GM18526 (cell line): ENCODE measurements around the gene FXYD3.

Experiments used
- POLR2A ChIP-seq: IDR thresholded peaks from 3 replicates; pipeline ENCODE4 v1.6.1; 2011; ENCODE audit not compliant: insufficient read length; ENCODE audit errors: extremely low read depth

Gene FXYD3

DNA sequence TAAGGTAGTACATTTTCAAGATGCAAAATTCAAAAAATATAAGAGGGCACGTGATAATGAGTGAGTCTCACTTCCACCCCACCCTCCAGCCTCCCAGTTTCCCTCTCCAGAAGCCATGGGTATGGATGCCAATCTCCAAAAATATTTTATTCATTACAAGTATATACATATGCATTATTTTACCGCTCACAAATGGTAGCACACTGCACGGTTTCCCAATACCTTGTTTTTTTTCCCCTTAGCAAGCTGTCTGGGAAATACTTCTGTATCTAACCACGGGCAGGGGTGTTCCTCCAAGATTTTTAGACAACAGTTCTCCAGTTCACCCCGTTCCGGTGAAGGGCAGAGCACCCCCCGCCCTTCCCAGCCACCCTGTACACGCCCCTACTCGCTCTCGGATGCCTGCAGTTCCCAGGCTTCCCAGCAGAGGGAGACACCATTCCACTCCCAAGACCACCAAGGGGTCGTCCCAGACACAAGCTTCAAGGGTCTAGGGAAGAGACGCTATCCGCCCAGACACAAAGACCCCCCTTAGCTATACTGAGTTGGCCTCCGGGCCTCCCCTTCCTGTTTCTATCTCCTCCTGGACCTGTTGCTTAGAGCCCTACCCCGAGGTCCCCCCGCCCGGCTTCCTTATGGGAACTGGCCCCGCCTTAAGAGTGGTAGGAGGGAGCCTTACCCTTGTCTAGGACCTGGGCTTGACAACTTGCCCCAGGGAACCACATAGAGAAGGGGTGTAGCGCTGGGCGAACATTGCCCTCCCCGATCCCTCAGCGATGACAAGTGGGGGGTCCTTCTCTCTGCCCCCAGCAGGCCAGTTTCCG lies 1.1 kb upstream of the FXYD3 start:
- TF ChIP-seq POLR2A, result no peak

DNA sequence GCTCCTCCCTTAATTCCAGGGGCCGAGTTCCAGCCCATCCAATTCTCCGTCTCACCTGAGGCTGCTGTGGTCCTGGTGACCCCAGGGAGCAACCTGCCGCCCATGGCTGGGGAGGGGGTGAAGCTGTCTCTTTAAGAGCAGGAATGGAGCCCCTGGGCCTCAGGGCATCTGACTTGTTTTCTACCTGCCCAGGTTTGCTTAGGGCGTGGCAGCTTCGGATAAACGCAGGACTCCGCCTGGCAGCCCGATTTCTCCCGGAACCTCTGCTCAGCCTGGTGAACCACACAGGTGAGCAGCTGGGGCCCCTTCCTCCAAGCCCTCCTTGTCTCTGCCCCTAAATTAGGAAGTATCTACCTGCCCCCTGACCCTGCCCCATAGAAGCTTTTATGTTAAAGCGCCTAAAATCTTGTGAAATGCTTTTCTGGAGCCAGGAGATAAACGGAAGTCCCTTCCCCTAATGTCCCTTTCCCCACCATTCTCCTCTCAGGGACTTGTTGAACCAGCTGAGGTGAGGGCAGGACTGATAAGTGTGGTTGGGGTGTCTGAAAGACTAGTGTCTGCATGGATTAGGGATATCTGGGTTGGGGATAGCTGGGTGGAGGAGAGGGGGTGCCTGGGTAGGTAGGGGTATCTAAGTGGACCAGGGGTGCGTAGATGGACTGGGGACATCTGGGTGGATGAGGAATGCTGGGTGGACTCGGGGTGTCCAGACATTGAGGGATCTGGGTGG lies 614 bp downstream of the FXYD3 start:
- TF ChIP-seq POLR2A, result no peak

DNA sequence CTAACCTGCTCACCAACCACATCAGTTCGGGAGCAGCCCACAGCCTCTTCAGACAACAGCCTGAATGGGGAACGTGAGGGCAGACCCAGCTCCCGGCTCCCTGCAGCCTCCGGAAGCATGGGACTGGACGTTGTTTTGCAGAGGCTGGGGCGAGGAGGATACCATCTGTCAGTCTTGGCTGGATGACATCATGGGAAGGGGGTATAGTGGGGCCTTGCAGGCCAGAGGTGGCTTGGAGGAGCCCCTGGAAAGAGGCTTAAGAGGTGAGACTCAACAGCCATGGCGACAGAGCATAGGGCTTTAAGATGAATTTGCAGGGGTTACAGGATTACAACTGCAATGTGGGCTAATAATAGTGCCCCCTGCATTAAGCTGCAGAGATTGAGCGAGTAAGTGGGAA lies 1.5 kb downstream of the FXYD3 start:
- no peak for TF ChIP-seq POLR2A

DNA sequence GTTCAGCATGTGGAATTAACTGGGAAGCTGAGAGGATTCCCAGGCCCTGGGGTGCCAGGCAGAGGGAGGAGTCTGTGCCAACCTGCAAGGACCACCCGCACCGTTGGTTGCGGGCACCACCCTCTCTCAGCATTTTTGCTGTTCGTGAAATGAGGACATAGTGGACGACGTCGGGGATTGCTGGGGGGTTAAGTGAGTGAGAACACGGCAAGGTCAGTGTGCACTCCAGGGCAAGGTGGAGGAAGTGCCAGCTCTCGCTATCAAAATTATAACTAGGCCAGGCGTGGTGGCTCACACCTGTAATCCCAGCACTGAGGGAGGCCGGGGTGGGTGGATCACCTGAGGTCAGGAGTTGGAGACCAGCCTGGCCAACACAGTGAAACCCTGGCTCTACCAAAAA lies 2.2 kb downstream of the FXYD3 start:
- no peak for TF ChIP-seq POLR2A

DNA sequence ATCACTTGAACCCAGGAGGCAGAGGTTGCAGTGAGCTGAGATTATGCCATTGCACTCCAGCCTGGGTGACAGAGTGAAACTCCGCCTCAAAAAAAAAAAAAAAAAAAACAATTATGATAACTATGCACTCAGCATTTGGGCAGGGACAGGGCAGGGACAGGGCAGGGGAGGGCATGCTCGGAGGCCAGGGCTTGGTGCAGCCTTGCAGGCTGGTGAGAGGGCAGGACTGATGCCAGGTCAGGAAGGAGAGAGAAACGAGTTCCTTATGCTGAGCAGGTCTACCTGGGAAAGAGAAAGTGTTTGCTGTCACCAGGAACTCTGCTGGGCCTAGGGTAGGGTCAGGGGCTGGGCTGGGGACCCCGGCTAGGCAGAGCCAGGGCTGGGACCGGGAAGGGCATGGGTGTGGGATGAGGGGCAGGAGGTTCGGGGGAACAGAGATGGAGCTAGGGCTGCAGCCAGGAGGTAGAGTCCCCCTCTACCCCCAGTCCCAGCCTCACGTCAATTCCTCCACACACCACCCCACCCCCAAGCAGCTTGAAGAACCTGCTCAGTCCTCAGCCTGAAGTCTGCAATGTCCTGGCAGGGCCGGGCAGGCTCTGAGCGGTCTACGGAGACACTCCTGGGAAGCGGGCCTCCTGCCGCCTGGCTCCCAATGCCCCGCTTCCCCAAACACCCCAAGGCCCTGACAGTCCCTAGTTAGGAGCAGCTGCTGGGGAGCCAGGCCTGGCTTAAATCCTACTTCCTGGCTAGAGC lies 2.8 kb downstream of the FXYD3 start:
- no peak for TF ChIP-seq POLR2A

DNA sequence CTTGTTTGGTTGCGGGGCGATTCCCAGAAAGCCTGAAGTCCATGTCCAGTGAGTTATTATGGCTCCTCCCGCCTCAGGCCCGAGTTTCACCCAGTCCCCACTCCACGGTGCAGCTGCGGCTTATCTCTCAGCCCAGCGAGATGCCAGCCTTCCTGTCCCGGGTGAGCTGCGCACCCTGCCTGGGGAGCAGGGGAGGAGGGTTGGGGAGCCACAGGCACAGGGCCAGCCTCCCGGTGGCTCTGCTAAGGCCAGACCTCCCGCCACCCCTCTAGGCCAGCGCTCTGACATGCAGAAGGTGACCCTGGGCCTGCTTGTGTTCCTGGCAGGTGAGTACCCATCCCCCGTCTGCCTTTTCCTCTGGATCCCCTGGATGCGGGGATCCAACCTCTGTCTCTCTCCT lies 3.5 kb downstream of the FXYD3 start:
- TF ChIP-seq POLR2A, result no peak

DNA sequence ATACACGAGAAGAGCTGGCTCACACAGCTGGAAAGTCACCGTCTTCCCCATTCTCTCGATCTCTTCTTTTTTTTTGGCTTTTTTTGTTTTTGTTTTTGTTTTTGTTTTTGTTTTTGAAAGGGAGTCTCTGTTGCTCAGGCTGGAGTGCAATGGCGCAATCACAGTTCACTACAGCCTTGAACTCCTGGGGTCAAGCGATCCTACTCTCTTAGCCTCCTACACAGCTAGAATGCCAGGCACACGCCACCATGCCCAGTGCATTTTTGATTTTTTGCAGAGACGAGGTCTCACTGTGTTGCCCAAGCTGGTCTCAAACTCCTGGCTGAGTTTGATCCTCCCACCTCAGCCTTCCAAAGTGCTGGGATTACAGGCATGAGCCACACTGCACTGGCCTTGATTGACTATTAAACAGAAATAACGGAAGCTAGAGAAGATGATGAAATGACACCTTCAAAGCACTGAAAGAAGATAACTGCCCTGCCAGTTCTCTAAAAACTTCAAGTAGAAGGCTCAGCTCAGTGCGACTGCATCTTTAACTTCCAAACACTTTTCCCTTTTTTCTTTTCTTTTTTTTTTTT lies 4.0 kb downstream of the FXYD3 start:
- TF ChIP-seq POLR2A, result no peak

DNA sequence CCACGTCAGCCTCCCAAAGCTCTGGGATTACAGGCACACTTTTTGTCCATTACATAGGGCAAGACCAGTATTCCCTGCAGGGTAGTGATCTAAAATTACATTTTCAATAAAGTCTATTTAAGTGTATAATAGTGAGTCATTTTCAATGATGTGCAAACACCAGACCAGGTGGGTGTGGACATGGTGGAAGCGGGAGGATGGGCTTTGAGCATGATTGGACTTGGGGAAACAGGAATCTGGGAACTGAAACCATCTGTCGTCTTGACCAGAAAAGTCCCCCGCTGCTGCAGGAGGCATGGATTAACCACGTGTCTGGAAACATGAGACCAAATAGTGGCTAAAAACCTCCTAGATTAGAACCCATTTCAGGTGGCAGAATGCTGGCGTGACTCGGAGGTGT lies 4.9 kb downstream of the FXYD3 start:
- no peak for TF ChIP-seq POLR2A

DNA sequence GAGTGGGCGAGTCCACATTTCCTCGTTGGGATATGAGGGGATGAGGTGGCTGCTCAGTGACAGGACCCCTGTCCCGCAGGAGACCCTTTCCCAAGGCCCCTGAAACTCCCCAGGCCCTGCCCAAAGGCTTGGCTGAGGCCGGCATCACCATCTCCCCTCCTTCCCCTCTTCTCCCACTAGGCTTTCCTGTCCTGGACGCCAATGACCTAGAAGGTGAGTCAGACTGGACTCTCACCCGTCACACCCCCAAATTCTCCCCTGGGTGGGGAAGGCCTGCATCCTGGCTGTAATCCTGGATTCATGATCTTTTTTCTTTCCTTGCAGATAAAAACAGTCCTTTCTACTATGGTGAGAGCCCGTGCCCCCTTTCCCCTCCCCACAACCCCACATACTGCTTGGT lies 5.3 kb downstream of the FXYD3 start:
- TF ChIP-seq POLR2A, result no peak

DNA sequence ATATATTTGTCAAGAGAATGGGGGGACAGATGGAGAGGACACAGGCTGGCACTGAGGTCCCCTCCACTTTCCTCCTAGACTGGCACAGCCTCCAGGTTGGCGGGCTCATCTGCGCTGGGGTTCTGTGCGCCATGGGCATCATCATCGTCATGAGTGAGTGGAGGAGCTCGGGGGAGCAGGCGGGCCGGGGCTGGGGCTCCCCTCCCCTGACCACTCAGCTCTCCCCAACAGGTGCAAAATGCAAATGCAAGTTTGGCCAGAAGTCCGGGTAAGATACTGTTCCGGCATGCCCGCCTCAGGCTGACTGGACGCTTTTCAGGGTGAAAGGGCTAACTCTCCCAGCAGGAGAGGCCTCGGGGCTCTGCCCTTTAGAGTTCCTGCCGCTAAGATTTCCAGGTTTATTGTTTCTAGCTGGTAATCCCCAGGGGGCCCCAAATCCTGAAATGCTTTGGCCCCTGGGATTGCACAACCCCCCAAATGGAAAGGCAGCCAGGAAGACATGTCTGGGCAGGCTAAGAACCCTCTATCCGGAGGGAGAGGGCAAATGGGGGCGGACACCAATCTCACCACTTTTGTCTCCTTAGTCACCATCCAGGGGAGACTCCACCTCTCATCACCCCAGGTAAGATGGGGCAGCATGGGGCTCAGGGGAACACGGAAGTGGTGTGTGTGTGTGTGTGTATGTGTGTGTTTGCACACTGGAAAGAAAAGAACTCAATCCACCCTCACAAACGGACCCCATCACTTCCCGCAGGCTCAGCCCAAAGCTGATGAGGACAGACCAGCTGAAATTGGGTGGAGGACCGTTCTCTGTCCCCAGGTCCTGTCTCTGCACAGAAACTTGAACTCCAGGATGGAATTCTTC lies 7.3 kb downstream of the FXYD3 start:
- no peak for TF ChIP-seq POLR2A

DNA sequence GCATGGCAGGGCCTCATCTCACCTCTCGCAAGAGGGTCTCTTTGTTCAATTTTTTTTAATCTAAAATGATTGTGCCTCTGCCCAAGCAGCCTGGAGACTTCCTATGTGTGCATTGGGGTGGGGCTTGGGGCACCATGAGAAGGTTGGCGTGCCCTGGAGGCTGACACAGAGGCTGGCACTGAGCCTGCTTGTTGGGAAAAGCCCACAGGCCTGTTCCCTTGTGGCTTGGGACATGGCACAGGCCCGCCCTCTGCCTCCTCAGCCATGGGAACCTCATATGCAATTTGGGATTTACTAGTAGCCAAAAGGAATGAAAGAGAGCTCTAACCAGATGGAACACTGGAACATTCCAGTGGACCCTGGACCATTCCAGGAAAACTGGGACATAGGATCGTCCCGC lies 8.0 kb downstream of the FXYD3 start:
- TF ChIP-seq POLR2A, result no peak

DNA sequence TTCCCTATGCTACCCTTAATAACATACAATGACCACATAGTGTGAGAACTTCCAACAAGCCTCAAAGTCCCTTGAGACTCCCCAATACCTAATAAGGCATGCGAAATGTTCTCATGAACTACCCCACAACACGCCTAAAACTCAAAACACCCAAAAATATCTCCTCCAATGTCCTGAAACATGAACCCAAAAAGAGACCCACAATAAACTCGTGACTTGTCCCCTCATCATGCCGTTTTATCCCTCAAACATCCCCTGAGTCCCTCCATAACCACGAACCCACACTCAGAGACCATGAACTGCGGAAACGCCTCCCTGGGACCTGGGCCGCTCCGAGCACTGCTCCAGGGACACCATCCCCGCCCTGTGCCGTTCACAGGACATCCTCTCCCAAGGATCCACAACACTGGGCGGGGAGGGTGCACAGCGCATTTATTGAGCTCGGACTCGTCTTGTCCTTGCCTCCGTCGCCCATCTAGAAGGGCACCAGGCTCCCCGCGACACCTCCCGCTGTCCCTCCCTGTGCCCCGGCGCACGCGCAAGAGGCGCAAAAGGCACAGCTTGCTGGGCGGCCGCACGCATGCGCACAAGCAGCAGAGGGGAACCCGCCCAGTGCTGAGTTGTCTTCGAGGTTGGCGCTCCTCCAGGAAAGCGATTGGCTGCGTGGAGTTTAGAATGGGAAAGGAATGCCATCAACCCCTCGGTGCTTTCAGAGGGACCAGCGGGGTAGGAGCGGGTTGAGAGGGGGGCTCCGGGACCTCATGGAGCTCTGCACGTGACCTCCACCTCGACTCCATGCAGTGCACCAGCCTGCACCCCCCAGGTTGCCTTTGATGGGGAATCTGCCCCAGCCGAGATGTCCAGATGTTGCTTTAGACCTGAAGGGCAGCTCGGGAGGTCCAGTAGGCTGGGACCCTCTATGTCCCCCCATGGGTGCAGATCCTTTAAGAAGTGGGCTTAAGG lies 8.8 kb downstream of the FXYD3 start:
- peak; percentile 66 for TF ChIP-seq POLR2A

DNA sequence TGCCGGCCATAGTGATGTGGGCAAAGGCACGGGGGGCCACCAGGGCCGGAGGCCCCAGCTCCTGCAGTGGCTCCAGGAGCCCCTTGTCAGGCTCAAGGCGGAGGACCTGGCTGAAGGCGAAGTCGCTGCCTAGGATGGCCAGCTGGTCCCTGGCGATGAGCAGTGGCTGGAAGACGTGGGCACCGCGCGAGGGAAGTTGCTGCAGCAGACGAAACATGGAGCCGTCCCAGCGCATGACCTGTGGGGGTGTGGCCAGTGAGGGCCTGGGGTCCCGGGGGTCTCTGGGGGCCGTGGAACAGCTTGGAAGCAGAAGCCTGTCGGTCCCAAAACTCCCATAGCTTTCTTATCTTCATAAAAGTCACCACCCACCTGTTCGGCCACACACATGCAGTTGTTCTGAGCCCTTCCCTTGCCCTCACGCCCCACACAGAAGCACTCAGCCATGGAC lies 9.7 kb downstream of the FXYD3 start:
- TF ChIP-seq POLR2A, result no peak
